HG02623 (cell line): ENCODE measurements around the gene FAHD2A.
"Not testable (repeated sequence)": the region's sequence is repeated elsewhere in the genome, so short reads cannot be mapped to it uniquely, and the experiment has no call there.

Experiments
- ATAC-seq: cut with Tn5 transposase; IDR thresholded peaks from one replicate; pipeline ENCODE4 v1.9.1; 2021; ENCODE audit warnings: moderate library complexity; ENCODE audit not compliant: unreplicated experiment

The FAHD2A gene

GRCh38 chr2:95375532-95376150 is 26.9 kb upstream of the FAHD2A start:
- ATAC-seq: no peak

DNA sequence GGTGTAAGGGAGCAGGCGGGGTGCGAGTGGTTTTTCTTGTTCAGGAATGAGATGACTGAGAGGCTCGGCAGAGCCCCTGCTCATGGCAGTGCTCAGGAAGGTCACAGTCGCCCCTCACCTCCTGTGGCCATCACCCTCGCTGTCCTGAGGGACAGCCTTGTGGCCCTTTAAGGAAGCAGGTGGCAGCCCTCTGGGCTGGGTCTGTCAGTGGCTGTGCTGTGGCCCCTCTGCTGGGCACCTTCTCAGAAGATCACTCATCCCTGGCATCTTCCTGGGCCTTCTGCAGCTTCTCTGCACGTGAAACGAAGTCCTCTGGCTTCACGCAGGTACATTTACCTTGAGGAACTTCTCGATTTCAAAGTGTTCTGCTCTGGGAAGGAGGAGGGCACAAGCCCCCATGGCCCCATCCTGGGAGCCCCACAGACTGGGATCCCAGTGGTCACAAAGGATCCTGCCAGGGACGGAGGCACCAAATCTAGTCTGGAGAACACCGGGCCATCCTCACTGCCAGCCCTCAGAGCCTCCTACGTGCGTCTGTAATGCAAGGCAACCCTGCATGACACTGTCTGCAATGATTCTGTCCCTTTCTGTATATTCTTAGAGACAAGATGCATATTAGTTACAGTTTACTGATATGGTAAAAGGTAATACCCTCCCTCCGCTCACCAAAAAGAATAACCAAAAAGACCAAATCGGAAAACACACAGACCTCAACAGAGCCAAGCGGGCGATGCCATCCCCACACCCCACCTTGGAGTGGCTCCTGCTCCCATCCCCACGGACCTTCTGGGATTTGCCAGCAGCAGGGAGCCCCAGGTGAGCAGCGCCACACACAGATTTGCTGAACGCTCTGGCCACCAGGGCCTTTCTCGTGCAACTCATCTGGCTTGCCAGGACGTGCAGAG is 25.9 kb upstream of the FAHD2A start:
- no peak for ATAC-seq

DNA sequence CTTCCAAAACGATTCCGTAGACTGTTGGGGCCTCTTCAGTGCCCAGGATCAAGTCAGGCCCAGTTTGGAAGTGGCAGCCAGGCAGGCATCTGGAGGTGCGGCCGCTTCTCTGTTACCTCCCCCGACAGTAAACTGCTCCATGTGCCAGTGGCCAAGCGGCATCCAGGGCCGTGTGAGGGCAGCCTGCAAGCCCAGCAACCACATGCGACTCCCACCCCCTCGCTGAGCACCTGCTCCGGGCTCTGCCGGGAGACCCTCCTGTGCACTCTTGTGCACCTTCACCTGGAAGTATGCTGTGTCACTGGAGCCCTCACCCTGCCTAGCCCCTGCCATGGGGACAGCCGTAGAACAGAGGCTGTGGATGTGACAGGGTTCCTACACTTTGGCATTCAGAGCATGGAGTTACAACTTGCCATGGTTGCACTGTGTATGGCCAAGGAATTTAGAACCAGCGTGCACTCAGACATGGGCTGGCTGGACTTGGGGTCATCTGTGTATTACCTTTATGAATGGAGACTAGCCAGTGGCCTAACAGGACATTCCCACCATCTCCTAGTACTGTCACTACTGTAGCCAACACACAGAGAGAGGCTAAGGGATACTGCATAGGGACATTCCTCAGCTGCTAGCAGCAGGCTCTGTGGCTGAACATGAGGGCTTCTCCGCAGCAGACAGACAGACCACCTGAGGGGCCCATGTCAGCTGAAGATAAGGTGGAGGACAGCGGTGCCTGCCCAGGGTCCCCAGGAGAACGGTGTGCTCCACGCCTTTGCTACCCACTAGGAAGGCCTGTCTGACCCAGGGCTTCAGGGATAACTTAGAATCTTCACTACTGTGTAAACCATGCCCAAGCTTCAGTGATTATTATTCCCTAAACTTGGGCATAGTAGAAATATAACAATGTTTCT is 25.0 kb upstream of the FAHD2A start:
- ATAC-seq: no peak

GRCh38 chr2:95378281-95378680 is 24.2 kb upstream of the FAHD2A start:
- not testable (repeated sequence) for ATAC-seq

GRCh38 chr2:95379371-95379831 is 23.1 kb upstream of the FAHD2A start:
- no peak for ATAC-seq

GRCh38 chr2:95380280-95380679 is 22.2 kb upstream of the FAHD2A start:
- no peak for ATAC-seq

- ATAC-seq: no peak
Measured at GRCh38 chr2:95380731-95381130, 21.8 kb upstream of the FAHD2A start.

DNA sequence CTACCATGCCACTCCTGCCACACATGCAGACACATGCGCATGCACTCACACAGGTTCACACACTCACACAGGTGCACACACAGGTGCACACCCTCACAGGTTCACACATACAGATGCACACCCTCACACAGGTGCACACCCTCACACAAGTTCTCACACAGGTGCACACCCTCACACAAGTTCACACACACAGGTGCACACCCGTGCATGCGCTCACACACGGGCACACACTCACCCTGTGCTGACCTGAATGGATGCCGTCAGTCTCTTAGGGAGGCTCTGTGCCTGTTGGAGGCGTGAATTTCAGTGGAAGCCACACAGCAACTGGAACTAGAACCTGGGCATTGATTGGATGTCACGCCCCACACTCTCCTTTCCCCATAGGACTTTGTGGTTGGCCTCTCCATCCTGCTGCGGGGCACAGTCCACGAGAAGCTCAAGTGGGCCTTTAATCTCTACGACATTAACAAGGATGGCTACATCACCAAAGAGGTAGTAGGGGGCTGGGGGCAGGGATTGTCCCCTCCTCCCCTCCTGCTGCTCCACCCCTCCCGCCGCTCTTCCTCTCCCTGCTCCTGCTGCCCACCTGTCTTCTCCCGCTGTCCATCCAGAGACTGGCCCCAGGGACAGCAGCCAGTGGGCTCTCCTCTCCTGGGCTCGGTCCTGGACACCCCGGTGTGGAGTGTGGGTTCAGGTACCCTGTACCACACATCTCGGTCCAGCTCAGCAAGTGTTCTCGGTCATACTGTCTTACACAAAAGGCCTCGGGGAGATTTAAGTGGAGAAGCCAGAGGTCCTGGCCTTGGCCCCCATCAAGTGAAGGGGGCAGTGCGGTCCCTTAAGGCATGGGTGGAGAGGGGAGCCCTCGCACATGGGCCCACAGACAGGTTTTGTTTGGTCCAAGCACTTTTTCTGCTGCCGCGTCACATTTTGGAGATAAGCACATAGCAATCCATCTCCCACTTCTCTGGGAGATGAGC is 21.0 kb upstream of the FAHD2A start:
- ATAC-seq: no peak

DNA sequence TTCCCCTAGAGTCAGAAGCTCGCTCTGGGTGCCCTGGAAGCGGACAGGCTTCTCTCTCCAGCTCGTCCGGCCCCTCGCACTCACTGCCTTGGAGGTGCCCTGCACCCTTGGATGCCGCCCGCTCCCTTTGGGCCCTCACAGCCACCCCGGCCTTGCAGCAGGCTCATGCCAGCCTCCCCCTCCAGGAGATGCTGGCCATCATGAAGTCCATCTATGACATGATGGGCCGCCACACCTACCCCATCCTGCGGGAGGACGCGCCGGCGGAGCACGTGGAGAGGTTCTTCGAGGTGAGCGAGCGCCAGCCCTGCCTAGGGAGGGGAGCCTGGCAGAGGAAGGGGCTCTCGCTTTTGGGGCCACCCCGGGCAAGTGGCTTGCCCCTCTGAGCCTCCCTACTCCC is 20.3 kb upstream of the FAHD2A start:
- no peak for ATAC-seq

DNA sequence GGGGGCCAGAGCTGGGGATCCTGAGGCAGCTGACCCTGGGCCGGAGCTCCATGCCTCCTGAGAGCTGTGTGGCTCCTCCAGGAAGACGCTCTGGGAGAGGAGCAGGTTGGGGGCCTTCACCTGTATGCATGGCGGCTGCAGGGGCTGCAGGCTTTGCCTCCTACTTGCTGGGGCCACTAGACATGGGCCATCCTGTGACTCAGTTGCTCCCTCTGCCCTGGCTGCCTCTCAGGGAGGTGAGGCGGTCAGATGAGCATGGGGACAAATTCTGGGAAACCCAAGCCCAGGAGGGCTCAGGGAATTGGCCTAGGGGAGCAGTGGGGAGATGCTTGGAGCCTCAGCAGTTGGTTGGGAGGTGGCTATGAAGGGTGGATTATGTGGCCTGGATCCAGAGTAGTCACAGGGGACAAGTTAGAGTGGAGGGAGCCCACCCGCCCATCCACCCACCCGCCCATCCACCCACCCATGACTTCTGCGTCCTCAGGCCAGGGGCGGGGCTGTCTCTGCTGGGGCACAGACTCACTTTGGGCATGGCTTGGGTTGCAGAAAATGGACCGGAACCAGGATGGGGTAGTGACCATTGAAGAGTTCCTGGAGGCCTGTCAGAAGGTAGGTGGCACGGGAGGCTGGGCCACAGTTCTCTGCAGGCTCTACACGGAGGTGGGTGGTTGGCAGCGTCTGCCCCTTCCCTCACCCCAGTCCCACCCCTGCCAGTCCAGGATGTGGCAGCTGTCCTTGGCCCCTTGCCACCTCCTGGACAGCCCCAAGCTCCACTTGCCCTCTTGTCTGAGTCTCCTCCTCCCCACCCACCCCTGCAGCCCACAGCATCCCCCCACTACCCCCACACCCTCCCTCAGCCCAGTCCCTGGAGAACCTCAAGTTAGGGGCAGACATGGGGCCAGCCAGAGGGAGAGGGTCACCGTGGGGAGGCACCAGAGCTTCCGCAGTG is 19.5 kb upstream of the FAHD2A start:
- ATAC-seq: no peak

GRCh38 chr2:95383635-95384027 is 18.9 kb upstream of the FAHD2A start:
- no peak for ATAC-seq

DNA sequence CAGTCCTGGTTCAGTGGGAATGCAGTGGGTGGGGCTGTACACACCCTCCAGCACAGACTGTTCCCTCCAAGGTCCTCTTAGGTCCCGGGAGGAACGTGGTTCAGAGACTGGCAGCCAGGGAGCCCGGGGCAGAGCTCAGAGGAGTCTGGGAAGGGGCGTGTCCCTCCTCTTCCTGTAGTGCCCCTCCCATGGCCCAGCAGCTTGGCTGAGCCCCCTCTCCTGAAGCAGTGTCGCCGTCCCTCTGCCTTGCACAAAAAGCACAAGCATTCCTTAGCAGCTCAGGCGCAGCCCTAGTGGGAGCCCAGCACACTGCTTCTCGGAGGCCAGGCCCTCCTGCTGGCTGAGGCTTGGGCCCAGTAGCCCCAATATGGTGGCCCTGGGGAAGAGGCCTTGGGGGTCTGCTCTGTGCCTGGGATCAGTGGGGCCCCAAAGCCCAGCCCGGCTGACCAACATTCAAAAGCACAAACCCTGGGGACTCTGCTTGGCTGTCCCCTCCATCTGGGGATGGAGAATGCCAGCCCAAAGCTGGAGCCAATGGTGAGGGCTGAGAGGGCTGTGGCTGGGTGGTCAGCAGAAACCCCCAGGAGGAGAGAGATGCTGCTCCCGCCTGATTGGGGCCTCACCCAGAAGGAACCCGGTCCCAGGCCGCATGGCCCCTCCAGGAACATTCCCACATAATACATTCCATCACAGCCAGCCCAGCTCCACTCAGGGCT is 17.5 kb upstream of the FAHD2A start:
- ATAC-seq: no peak

DNA sequence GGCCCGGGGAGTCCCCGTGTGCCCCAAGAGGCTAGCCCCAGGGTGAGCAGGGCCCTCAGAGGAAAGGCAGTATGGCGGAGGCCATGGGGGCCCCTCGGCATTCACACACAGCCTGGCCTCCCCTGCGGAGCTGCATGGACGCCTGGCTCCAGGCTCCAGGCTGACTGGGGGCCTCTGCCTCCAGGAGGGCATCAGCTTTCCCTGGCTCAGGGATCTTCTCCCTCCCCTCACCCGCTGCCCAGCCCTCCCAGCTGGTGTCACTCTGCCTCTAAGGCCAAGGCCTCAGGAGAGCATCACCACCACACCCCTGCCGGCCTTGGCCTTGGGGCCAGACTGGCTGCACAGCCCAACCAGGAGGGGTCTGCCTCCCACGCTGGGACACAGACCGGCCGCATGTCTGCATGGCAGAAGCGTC is 16.9 kb upstream of the FAHD2A start:
- no peak for ATAC-seq

- ATAC-seq: no peak
Measured at GRCh38 chr2:95386031-95386430, 16.5 kb upstream of the FAHD2A start.

DNA sequence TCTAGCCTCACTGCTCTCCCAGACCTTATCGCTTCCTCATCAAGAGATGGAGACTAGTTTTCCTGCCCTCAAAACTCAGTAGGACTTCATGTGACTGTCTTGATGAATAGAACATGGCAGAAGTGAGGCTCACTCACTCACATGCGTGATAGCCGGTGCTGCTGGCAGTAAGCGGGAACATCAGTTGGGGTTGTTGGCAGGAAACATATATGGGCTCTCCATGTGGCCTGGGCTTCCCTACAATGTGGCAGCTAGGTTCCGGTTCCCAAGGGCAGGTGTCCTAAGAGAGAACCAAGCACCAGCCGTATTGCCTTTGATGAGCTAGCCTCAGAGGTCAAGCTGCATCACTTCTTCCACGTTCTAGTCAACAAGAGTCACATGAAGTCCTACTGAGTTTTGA is 15.2 kb upstream of the FAHD2A start:
- ATAC-seq: no peak

- ATAC-seq: no peak
Measured at GRCh38 chr2:95388091-95388692, 14.3 kb upstream of the FAHD2A start.

GRCh38 chr2:95388856-95389244 is 13.7 kb upstream of the FAHD2A start:
- no peak for ATAC-seq
